ENCODE results near the gene TBC1D25. TPM values are rescaled to one million over a fixed set of nuclear protein-coding genes. Genes with fewer than 3 reads are reported as not detected.

TBC1D25 gene
- total RNA-seq, 1 donor from 2014 or later: 7.4 TPM

DNA sequence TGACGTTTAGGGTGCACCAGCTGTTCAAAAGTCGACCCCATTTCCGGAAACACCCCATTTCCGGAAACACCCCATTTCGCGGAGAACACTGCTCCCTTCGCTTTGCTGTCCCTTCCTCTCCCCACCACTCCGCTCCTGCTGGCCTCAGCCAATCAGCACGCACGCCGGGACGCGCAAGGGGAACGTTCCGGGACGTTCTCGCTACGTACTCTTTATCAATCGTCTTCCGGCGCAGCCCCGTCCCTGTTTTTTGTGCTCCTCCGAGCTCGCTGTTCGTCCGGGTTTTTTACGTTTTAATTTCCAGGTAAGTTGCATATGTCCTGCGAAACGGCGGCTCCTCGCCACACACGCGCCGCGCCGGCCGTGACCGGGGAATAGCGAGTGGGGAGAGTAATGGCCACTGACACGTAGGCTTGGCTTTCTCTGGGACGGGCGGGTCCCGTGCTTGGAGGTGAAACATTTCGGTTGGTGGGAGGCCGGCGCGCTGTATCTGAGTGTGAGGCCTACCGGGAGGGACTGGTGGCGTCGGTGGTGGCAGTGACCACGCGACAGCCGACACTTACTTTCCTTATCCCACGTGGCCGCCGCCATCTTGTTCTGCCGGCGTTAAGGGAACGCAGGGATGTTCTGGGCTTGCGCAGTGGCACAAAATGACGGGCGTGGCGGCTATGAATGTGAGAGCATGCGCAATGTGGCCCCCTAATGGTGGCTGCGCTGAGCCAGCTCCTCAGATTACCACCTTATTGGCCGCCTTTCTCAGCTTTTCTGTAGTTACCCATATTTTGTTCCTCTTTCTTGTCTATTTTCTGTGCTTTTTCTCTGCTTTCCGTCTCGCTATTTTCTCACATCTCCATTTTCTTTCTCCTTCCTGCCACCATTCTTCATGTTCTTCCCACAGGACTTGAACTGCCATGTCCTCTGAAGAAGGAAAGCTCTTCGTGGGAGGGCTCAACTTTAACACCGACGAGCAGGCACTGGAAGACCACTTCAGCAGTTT lies 35.1 kb downstream of the TBC1D25 start, which contains the start of gene RBM3:
TSS of gene RBM3 (plus strand) at position 215 of the 997 bp plus-strand sequence. CDS start at position 912, 697 bp downstream.
- TF ChIP-seq CTCF (conservative IDR thresholded peaks at IDR 0.05; ENCODE audit: low read depth, low read length): peak; percentile 37
- no peak for DNase-seq (ENCODE audit: low read depth)

DNA sequence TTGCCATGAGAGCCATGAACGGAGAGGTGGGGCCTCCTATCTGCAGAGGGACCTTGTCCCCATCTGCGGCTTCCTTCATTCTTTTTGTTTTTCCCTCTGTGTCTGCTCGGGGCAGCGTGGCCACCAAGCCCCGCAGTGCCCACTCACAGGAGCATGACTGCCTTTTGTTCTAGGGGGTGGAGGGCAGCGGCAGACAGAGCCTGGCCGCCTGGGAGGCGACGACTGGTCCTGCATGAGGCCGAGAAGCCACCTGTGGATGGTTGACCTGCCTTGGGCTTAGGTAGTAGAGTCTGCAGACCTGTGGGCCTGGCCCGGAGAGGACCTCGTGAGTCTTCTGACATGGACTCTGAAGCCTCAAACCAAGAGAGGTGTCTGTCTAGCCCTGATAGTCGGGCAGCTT lies 36.1 kb downstream of the TBC1D25 start:
- no peak for DNase-seq (ENCODE audit: low read depth)
- H3K4me3 ChIP-seq (ENCODE audit: low read depth, low read length): peak overlapping the region; percentile 74
- TF ChIP-seq CTCF (conservative IDR thresholded peaks at IDR 0.05; ENCODE audit: low read depth, low read length): no peak

More for the DNA sequence above, 35.1 kb downstream of the TBC1D25 start, which contains the start of gene RBM3:
- H3K4me3 ChIP-seq (ENCODE audit: low read depth, low read length): peak within 1 kb of the TSS; percentile 74

DNA sequence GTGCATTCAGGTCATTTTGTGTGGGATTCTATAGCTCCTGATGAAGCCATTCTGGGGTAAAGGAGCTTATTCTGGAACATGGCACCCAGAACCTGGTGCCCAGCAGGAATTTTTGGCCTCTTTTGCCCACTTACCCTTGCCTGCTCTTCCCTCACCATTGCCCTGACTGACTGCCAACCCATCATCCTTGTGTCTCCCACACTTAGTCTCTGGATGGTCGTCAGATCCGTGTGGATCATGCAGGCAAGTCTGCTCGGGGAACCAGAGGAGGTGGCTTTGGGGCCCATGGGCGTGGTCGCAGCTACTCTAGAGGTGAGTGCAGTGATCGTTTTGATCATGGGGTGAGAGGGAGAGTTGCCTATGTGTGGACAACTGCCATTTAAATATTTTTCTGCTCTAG lies 36.6 kb downstream of the TBC1D25 start:
- H3K4me3 ChIP-seq (ENCODE audit: low read depth, low read length): peak overlapping the region; percentile 74
- TF ChIP-seq CTCF (conservative IDR thresholded peaks at IDR 0.05; ENCODE audit: low read depth, low read length): no peak
- no peak for DNase-seq (ENCODE audit: low read depth)

- H3K4me3 ChIP-seq (ENCODE audit: low read depth, low read length): no peak overlapping the region
- no peak for TF ChIP-seq CTCF (conservative IDR thresholded peaks at IDR 0.05; ENCODE audit: low read depth, low read length)
- no peak for DNase-seq (ENCODE audit: low read depth)
These were observed 39.2 kb downstream of the TBC1D25 start for GRCh38 chrX:48578661-48579128.

GRCh38 chrX:48579259-48579658 lies 39.7 kb downstream of the TBC1D25 start:
- no peak overlapping the region for H3K4me3 ChIP-seq (ENCODE audit: low read depth, low read length)
- no peak for DNase-seq (ENCODE audit: low read depth)
- no peak for TF ChIP-seq CTCF (conservative IDR thresholded peaks at IDR 0.05; ENCODE audit: low read depth, low read length)

DNA sequence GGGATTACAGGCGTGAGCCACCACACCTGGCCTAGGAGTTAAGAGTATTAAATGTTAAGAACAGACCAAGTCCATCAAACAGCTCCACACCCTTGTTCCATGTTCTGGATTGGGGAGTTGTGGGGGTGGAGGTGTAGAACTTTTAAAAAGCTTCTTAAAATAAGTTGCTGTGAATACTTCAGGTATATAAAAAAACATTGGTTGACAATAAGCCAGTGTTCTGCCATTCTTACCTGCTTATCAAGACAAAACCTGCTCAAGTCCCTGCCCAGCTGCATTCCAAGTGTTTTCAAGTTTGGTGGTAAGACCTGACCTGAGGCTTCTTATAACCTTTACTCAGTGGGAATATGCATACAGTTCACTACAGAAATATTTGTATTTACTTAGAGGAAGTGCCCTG lies 41.1 kb downstream of the TBC1D25 start:
- no peak for DNase-seq (ENCODE audit: low read depth)
- no peak for TF ChIP-seq CTCF (conservative IDR thresholded peaks at IDR 0.05; ENCODE audit: low read depth, low read length)

More for the DNA sequence above, 41.1 kb downstream of the TBC1D25 start:
- no peak overlapping the region for H3K4me3 ChIP-seq (ENCODE audit: low read depth, low read length)

All from epithelial cell of proximal tubule (primary cell).